ENCODE measurements around the gene TBC1D12.

- TF ChIP-seq CTCF (IDR thresholded peaks at IDR 0.05), result no peak
- no peak for TF ChIP-seq POLR2A (IDR thresholded peaks at IDR 0.05)
Measured at GRCh38 chr10:94443549-94443948, 41.2 kb downstream of the TBC1D12 start.
